Liver (tissue), 9 donors: ENCODE measurements around the gene RIMS3. TPM values are rescaled to one million over a fixed set of nuclear protein-coding genes. Genes with fewer than 3 reads are reported as not detected.

Experiments used
- DNase-seq: peaks from one replicate; pipeline ENCODE4 v3.0.0-alpha.2; 2017; ENCODE audit warnings: low spot score
- H3K27ac ChIP-seq, 2 donors: one replicate each; pipeline ENCODE4 v1.7.0; 2013; ENCODE audit warnings: inconsistent platforms in 2 of 2, low read length in 2 of 2, control low read depth in 1 of 2, low read depth in 1 of 2, mild to moderate bottlenecking in 1 of 2
- H3K27me3 ChIP-seq, 4 donors: one replicate each; pipeline versions ENCODE4 v1.6.1 to v1.7.0; 2013; ENCODE audit warnings: low read length in 3 of 4, inconsistent platforms in 1 of 4, mild to moderate bottlenecking in 1 of 4, moderate library complexity in 1 of 4; ENCODE audit not compliant: control insufficient read depth in 4 of 4, insufficient read depth in 4 of 4
- H3K36me3 ChIP-seq, 4 donors: one replicate each; pipeline versions ENCODE4 v1.6.1 to v1.7.0; 2013; ENCODE audit warnings: low read length in 3 of 4, mild to moderate bottlenecking in 3 of 4, low read depth in 1 of 4, moderate library complexity in 1 of 4; ENCODE audit not compliant: control insufficient read depth in 4 of 4, insufficient read depth in 3 of 4
- H3K4me1 ChIP-seq, 4 donors: one replicate each; pipeline versions ENCODE4 v1.6.1 to v1.7.0; 2013; ENCODE audit warnings: low read length in 3 of 4, mild to moderate bottlenecking in 3 of 4, moderate library complexity in 1 of 4; ENCODE audit not compliant: control insufficient read depth in 4 of 4, insufficient read depth in 4 of 4
- H3K4me3 ChIP-seq, 3 donors: one replicate each; pipeline versions ENCODE4 v1.6.1 to v1.7.0; 2013; ENCODE audit warnings: low read length in 3 of 3, control low read depth in 1 of 3, low read depth in 1 of 3, mild to moderate bottlenecking in 1 of 3
- H3K9ac ChIP-seq, 2 donors: one replicate each; pipeline ENCODE4 v1.7.0; 2013; ENCODE audit warnings: low read length in 2 of 2, mild to moderate bottlenecking in 2 of 2, moderate library complexity in 2 of 2, control low read depth in 1 of 2, low read depth in 1 of 2
- H3K9me3 ChIP-seq, 4 donors: one replicate each; pipeline versions ENCODE4 v1.6.1 to v1.7.0; 2013; ENCODE audit warnings: low read length in 3 of 4; ENCODE audit not compliant: control insufficient read depth in 4 of 4
- ATF3 ChIP-seq: IDR thresholded peaks from 2 replicates; pipeline ENCODE4 v1.6.1; 2016; ENCODE audit warnings: antibody characterized with exemption
- CTCF ChIP-seq: fragments of 150-350 bp; IDR thresholded peaks from 2 replicates; pipeline ENCODE4 v1.5.1; 2017; ENCODE audit warnings: improper control_type of control experiment, low read depth, low read length; ENCODE audit not compliant: missing input control
- EGR1 ChIP-seq, 2 donors: IDR thresholded peaks; 2 replicates each; pipeline ENCODE4 v1.6.1; 2016 to 2018; ENCODE audit warnings: antibody characterized with exemption in 2 of 2, low read depth in 2 of 2
- FOXA1 ChIP-seq: IDR thresholded peaks from 2 replicates; pipeline ENCODE4 v1.6.1; 2016; ENCODE audit warnings: antibody characterized with exemption
- FOXA2 ChIP-seq: IDR thresholded peaks from 2 replicates; pipeline ENCODE4 v1.6.1; 2016; ENCODE audit warnings: antibody characterized with exemption
- GABPA ChIP-seq, 2 donors: IDR thresholded peaks in 1 of 2; conservative IDR thresholded peaks in 1 of 2; 2 replicates each; pipeline ENCODE4 v1.6.1; 2016; ENCODE audit warnings: antibody characterized with exemption in 2 of 2, mild to moderate bottlenecking in 1 of 2, moderate library complexity in 1 of 2
- HNF4A ChIP-seq, 2 donors: conservative IDR thresholded peaks; 2 replicates each; pipeline ENCODE4 v1.6.1; 2016; ENCODE audit warnings: antibody characterized with exemption in 2 of 2, mild to moderate bottlenecking in 2 of 2
- HNF4G ChIP-seq: IDR thresholded peaks from 2 replicates; pipeline ENCODE4 v1.6.1; 2016; ENCODE audit warnings: antibody characterized with exemption
- JUND ChIP-seq, 2 donors: IDR thresholded peaks; 2 replicates each; pipeline ENCODE4 v1.6.1; 2016; ENCODE audit warnings: antibody characterized with exemption in 2 of 2
- MAX ChIP-seq: IDR thresholded peaks from 2 replicates; pipeline ENCODE4 v1.6.1; 2016; ENCODE audit warnings: antibody characterized with exemption
- NR2F2 ChIP-seq: IDR thresholded peaks from 2 replicates; pipeline ENCODE4 v1.6.1; 2016; ENCODE audit warnings: antibody characterized with exemption
- RAD21 ChIP-seq, 2 donors: IDR thresholded peaks; 2 replicates each; pipeline ENCODE4 v1.6.1; 2016; ENCODE audit warnings: antibody characterized with exemption in 2 of 2, mild to moderate bottlenecking in 2 of 2
- REST ChIP-seq: IDR thresholded peaks from 2 replicates; pipeline ENCODE4 v1.6.1; 2016; ENCODE audit warnings: antibody characterized with exemption, mild to moderate bottlenecking
- RXRA ChIP-seq, 2 donors: IDR thresholded peaks; 2 replicates each; pipeline ENCODE4 v1.6.1; 2017 to 2018; ENCODE audit warnings: antibody characterized with exemption in 2 of 2, mild to moderate bottlenecking in 1 of 2
- SP1 ChIP-seq: IDR thresholded peaks from 2 replicates; pipeline ENCODE4 v1.6.1; 2018; ENCODE audit warnings: antibody characterized with exemption, mild to moderate bottlenecking
- TAF1 ChIP-seq: conservative IDR thresholded peaks from 2 replicates; pipeline ENCODE4 v1.6.1; 2016; ENCODE audit warnings: antibody characterized with exemption, mild to moderate bottlenecking
- YY1 ChIP-seq: IDR thresholded peaks from 2 replicates; pipeline ENCODE4 v1.6.1; 2016; ENCODE audit warnings: antibody characterized with exemption, mild to moderate bottlenecking
- ZBTB33 ChIP-seq: IDR thresholded peaks from 2 replicates; pipeline ENCODE4 v1.6.1; 2016; ENCODE audit warnings: antibody characterized with exemption
- WGBS: extraction: QIAGEN DNeasy Blood & Tissue Kit; methylation state at CpG from one replicate; pipeline ENCODE4 v1.1.7; 2013; 5-methylcytosine and 5-hydroxymethylcytosine counted together
- polyA plus RNA-seq, 2 donors: library from polyadenylated mRNA; stranded (reverse) in 1 of 2; unstranded in 1 of 2; fragments of 200-250 nt in 1 of 2; fragments of >200 nt in 1 of 2; fragmentation: Nextera tagmentation in 1 of 2; extraction: Ambion mirVana in 1 of 2; gene quantifications; one replicate each; pipeline versions ENCODE4 v1.2.1 to v1.2.3, GENCODE V29; 2013 to 2015
- total RNA-seq, 2 donors: library from RNA; depleted of rRNA; stranded (reverse); fragments of >200 nt; gene quantifications; one replicate each; pipeline ENCODE4 v1.2.3, GENCODE V29; 2014
- donor health status: healthy.
- donor health status: healthy.
- donor health status: healthy.
- donor health status: healthy.
- donor health status: healthy.

Gene RIMS3
- total and polyA plus RNA-seq, 4 donors = 0.22 to 2.2 (median 0.77) TPM

- TF ChIP-seq HNF4A (conservative IDR thresholded peaks at IDR 0.05) = no peak
- no peak for TF ChIP-seq ZBTB33
- no peak for TF ChIP-seq EGR1 (IDR thresholded peaks at IDR 0.05; ENCODE audit: low read depth in 2 of 2)
- TF ChIP-seq FOXA2 = no peak
- no peak for TF ChIP-seq JUND (IDR thresholded peaks at IDR 0.05)
- no peak for TF ChIP-seq SP1
- no peak for TF ChIP-seq FOXA1
- TF ChIP-seq MAX = no peak
- TF ChIP-seq RAD21 (IDR thresholded peaks at IDR 0.05) = no peak
- no peak for TF ChIP-seq RXRA (IDR thresholded peaks at IDR 0.05)
- no peak for TF ChIP-seq YY1
These were observed 44.4 kb upstream of the RIMS3 start (continued) for GRCh38 chr1:40709802-40710278.

- peaks cover 0 to 2% (median 0%) of the 10 kb centered on the region in 4 donors for H3K36me3 ChIP-seq
These were observed 43.8 kb upstream of the RIMS3 start for GRCh38 chr1:40709100-40709801.

More at GRCh38 chr1:40709100-40709801, 43.8 kb upstream of the RIMS3 start:
- 2% methylated on average over 10 of the region's 10 CpGs for WGBS
- Histone ChIP-seq H3K4me1 (peaks cover 5 to 80% (median 55%) of the 10 kb centered on the region in 4 donors), H3K9ac (peak overlapping the region; percentile 31 to 78), H3K9me3 (no peaks in the 10 kb centered on the region), H3K27ac (peak overlapping the region; percentile 58 to 75), H3K27me3 (no peaks in the 10 kb centered on the region), H3K4me3 (peak overlapping the region; percentile 72 to 91 (median 85))
- TF ChIP-seq CTCF (no peak), YY1 (peak; percentile 81), REST (peak; percentile 71), ZBTB33 (peak; percentile 25), TAF1 (peak; percentile 94), SP1 (peak; percentile 88), ATF3 (no peak), NR2F2 (no peak), HNF4G (no peak), FOXA2 (peak; percentile 80), RAD21 (IDR thresholded peaks at IDR 0.05) (peak in 1 of 2 donors; percentile 47), GABPA (IDR thresholded peaks at IDR 0.05 in 1 of 2, conservative IDR thresholded peaks at IDR 0.05 in 1 of 2) (peak; percentile 48 to 81), FOXA1 (peak; percentile 22), JUND (IDR thresholded peaks at IDR 0.05) (peak in 1 of 2 donors; percentile 23), EGR1 (IDR thresholded peaks at IDR 0.05; ENCODE audit: low read depth in 2 of 2) (no peak), HNF4A (conservative IDR thresholded peaks at IDR 0.05) (peak; percentile 42 to 43), RXRA (IDR thresholded peaks at IDR 0.05) (peak; percentile 65 to 73), MAX (peak; percentile 57)
- DNase-seq = peak; percentile 76
